CD14-positive monocyte (primary cell): Measurements from ENCODE around the gene PPFIA1. TPM values are rescaled to one million over a fixed set of nuclear protein-coding genes. Genes with fewer than 3 reads are reported as not detected.

Experiments
- DNase-seq, 3 donors: peaks; one replicate each; pipeline ENCODE4 v3.0.0-alpha.2; 2011 to 2022
- H2AFZ ChIP-seq: 2 replicates; pipeline ENCODE4 v1.6.0; 2012; ENCODE audit warnings: mild to moderate bottlenecking, low read depth, low read length, inconsistent platforms; ENCODE audit not compliant: insufficient read depth, poor library complexity, severe bottlenecking
- H3K27ac ChIP-seq, 2 donors: 1 replicate in 1 of 2; 2 replicates in 1 of 2; pipeline ENCODE4 v1.5.1; 2012 to 2013; ENCODE audit warnings: low read length in 2 of 2, control low read depth in 1 of 2, inconsistent platforms in 1 of 2, low read depth in 1 of 2, mild to moderate bottlenecking in 1 of 2
- H3K27me3 ChIP-seq, 2 donors: one replicate each; pipeline versions ENCODE4 v1.6.0 to v1.6.1; 2011 to 2013; ENCODE audit warnings: low read length in 2 of 2; ENCODE audit not compliant: control insufficient read depth in 2 of 2, insufficient read depth in 2 of 2
- H3K36me3 ChIP-seq, 2 donors: replicated peaks in 1 of 2; 1 replicate in 1 of 2; 2 replicates in 1 of 2; pipeline versions ENCODE4 v1.5.1 to v1.6.1; 2012 to 2013; ENCODE audit warnings: low read length in 2 of 2, control low read depth in 1 of 2, inconsistent platforms in 1 of 2, mild to moderate bottlenecking in 1 of 2; ENCODE audit not compliant: insufficient read depth in 2 of 2, control insufficient read depth in 1 of 2
- H3K4me1 ChIP-seq, 2 donors: 1 replicate in 1 of 2; 2 replicates in 1 of 2; pipeline versions ENCODE4 v1.5.1 to v1.6.1; 2012 to 2013; ENCODE audit warnings: low read length in 2 of 2, control low read depth in 1 of 2, inconsistent platforms in 1 of 2, mild to moderate bottlenecking in 1 of 2, moderate library complexity in 1 of 2; ENCODE audit not compliant: insufficient read depth in 2 of 2, control insufficient read depth in 1 of 2
- H3K4me2 ChIP-seq: replicated peaks from 2 replicates; pipeline ENCODE3; 2012; ENCODE audit warnings: low read length, moderate library complexity, mild to moderate bottlenecking; ENCODE audit not compliant: poor library complexity, severe bottlenecking; ENCODE audit errors: extremely low read depth
- H3K4me3 ChIP-seq, 3 experiments: fragments of 200-600 bp in 1 of 3; sonication (generic) in 1 of 3; replicated peaks in 1 of 3; 1 replicate in 2 of 3; 2 replicates in 1 of 3; pipeline ENCODE4 v1.5.1; 2011 to 2013; ENCODE audit warnings: low read length in 3 of 3, mild to moderate bottlenecking in 3 of 3, control low read depth in 2 of 3, low read depth in 2 of 3, inconsistent platforms in 1 of 3, moderate library complexity in 1 of 3
- H3K79me2 ChIP-seq: 2 replicates; pipeline ENCODE4 v1.6.0; 2012; ENCODE audit warnings: mild to moderate bottlenecking, control low read depth, inconsistent platforms, low read length, moderate library complexity; ENCODE audit not compliant: insufficient read depth
- H3K9ac ChIP-seq: 2 replicates; pipeline ENCODE4 v1.6.0; 2017; ENCODE audit warnings: low read length, mild to moderate bottlenecking; ENCODE audit not compliant: insufficient read depth, poor library complexity, severe bottlenecking
- H3K9me3 ChIP-seq, 2 donors: replicated peaks in 1 of 2; 1 replicate in 1 of 2; 2 replicates in 1 of 2; pipeline versions ENCODE4 v1.5.1 to v1.6.1; 2012 to 2013; ENCODE audit warnings: low read length in 2 of 2, control low read depth in 1 of 2; ENCODE audit not compliant: control insufficient read depth in 1 of 2, insufficient read depth in 1 of 2
- H4K20me1 ChIP-seq: 2 replicates; pipeline ENCODE4 v1.6.0; 2012; ENCODE audit warnings: mild to moderate bottlenecking, low read length, control low read depth, moderate library complexity; ENCODE audit not compliant: insufficient read depth
- H3K27ac Mint-ChIP-seq, 7 donors: one replicate each; pipeline ENCODE4 v1.8.0; 2020; ENCODE audit warnings: mild to moderate bottlenecking in 7 of 7, mixed read lengths in 7 of 7, moderate library complexity in 6 of 7, inconsistent platforms in 2 of 7
- H3K27me3 Mint-ChIP-seq, 3 donors: one replicate each; pipeline ENCODE4 v1.8.0; 2021 to 2022; ENCODE audit warnings: low read depth in 3 of 3, mild to moderate bottlenecking in 3 of 3, mixed read lengths in 3 of 3, moderate library complexity in 3 of 3, inconsistent platforms in 1 of 3
- H3K36me3 Mint-ChIP-seq, 2 donors: one replicate each; pipeline ENCODE4 v1.8.0; 2020; ENCODE audit warnings: mixed read lengths in 2 of 2, inconsistent platforms in 1 of 2, mild to moderate bottlenecking in 1 of 2
- H3K4me1 Mint-ChIP-seq: one replicate; pipeline ENCODE4 v1.8.0; 2020; ENCODE audit warnings: mild to moderate bottlenecking, mixed read lengths
- H3K4me3 Mint-ChIP-seq, 2 donors: one replicate each; pipeline ENCODE4 v1.8.0; 2020; ENCODE audit warnings: mild to moderate bottlenecking in 2 of 2, mixed read lengths in 2 of 2, moderate library complexity in 1 of 2
- H3K9me3 Mint-ChIP-seq, 7 donors: one replicate each; pipeline ENCODE4 v1.8.0; 2020 to 2022; ENCODE audit warnings: mixed read lengths in 7 of 7, mild to moderate bottlenecking in 6 of 7, moderate library complexity in 6 of 7, inconsistent platforms in 2 of 7
- CTCF ChIP-seq: fragments of 200-600 bp; IDR thresholded peaks from one replicate; pipeline ENCODE4 v1.8.0; 2022; ENCODE audit warnings: antibody characterized with exemption, mild to moderate bottlenecking
- WGBS: methylation state at CpG from one replicate; pipeline ENCODE4 v1.1.5; 2013; ENCODE audit warnings: missing lambda C conversion rate; ENCODE audit not compliant: insufficient coverage; 5-methylcytosine and 5-hydroxymethylcytosine counted together
- intact Hi-C, 2 donors: fragments of 100-400 bp; cut with micrococcal nuclease; formaldehyde crosslinking; loops; one replicate each; pipeline versions ENCODE4 v1.15.0 to v1.15.1; 2023
- polyA plus RNA-seq, 3 donors: library from polyadenylated mRNA; depleted of rRNA in 1 of 3; unstranded in 2 of 3; stranded (reverse) in 1 of 3; fragments of 300-500 nt in 2 of 3; fragments of >200 nt in 1 of 3; fragmentation: Illumina TruSeq in 2 of 3; gene quantifications; 1 replicate in 2 of 3; 2 replicates in 1 of 3; pipeline ENCODE4 v1.2.3, GENCODE V29; 2012 to 2021

Gene PPFIA1
- polyA plus RNA-seq, 3 donors = 7.5 to 65.7 (median 15.5) TPM

- peaks cover 5% of the 10 kb centered on the region for H3K4me1 Mint-ChIP-seq
- Histone ChIP-seq H3K36me3 (no peaks in the 10 kb centered on the region), H2AFZ (no peak overlapping the region), H3K4me3 (no peak overlapping the region), H3K9ac (no peak overlapping the region), H3K79me2 (no peaks in the 10 kb centered on the region), H3K27me3 (no peaks in the 10 kb centered on the region), H4K20me1 (no peaks in the 10 kb centered on the region), H3K4me2 (no peak overlapping the region), H3K27ac (no peak overlapping the region), H3K9me3 (no peaks in the 10 kb centered on the region), H3K4me1 (peaks cover 2 to 4% of the 10 kb centered on the region in 2 donors)
- H3K27ac Mint-ChIP-seq = no peak overlapping the region
- no peak for DNase-seq
- peaks cover 16 to 36% (median 26%) of the 10 kb centered on the region in 3 donors for H3K27me3 Mint-ChIP-seq
- 58% methylated on average over 7 of the region's 9 CpGs for WGBS
- no peaks in the 10 kb centered on the region for H3K36me3 Mint-ChIP-seq
- intact Hi-C loops = no loop called here
- H3K4me3 Mint-ChIP-seq = no peak overlapping the region
- peaks cover 0 to 3% (median 0%) of the 10 kb centered on the region in 7 donors for H3K9me3 Mint-ChIP-seq
- TF ChIP-seq CTCF = peak; percentile 26
Measured at GRCh38 chr11:70226967-70227366, 43.5 kb upstream of the PPFIA1 start.

GRCh38 chr11:70229737-70230136 is 40.8 kb upstream of the PPFIA1 start:
- Histone ChIP-seq H3K4me2 (no peak overlapping the region), H3K27me3 (no peaks in the 10 kb centered on the region), H4K20me1 (no peaks in the 10 kb centered on the region), H3K9me3 (peaks cover 0 to 3% of the 10 kb centered on the region in 2 donors), H3K79me2 (no peaks in the 10 kb centered on the region), H3K4me1 (no peaks in the 10 kb centered on the region), H2AFZ (no peak overlapping the region), H3K9ac (no peak overlapping the region), H3K27ac (no peak overlapping the region), H3K4me3 (no peak overlapping the region), H3K36me3 (no peaks in the 10 kb centered on the region)
- Mint-ChIP-seq H3K4me1 (no peaks in the 10 kb centered on the region), H3K27ac (peak overlapping the region in 1 of 7 donors; percentile 50), H3K27me3 (peaks cover 8 to 18% (median 14%) of the 10 kb centered on the region in 3 donors), H3K9me3 (peaks cover 0 to 3% (median 0%) of the 10 kb centered on the region in 7 donors), H3K4me3 (no peak overlapping the region), H3K36me3 (no peaks in the 10 kb centered on the region)
- intact Hi-C loops = no loop called here
- DNase-seq = no peak
- TF ChIP-seq CTCF = no peak
- 92% methylated on average over 4 of the region's 10 CpGs for WGBS
